ENCODE data around the gene TRIM23. TPM values are rescaled to one million over a fixed set of nuclear protein-coding genes. Genes with fewer than 3 reads are reported as not detected.
"Not testable (repeated sequence)": the region's sequence is repeated elsewhere in the genome, so short reads cannot be mapped to it uniquely, and the experiment has no call there.

TRIM23 gene
- total RNA-seq, 2 donors from 2014 or later = 4.9 to 11.0 TPM

- Mint-ChIP-seq H3K27ac (no peak overlapping the region), H3K9me3 (no peaks in the 10 kb centered on the region), H3K36me3 (peaks cover 0 to 8% of the 10 kb centered on the region in 2 donors)
- ATAC-seq (no peak), DNase-seq (ENCODE audit: low spot score in 2 of 2) (no peak)
Observed at GRCh38 chr5:65611524-65611923, 12.6 kb downstream of the TRIM23 start.

DNA sequence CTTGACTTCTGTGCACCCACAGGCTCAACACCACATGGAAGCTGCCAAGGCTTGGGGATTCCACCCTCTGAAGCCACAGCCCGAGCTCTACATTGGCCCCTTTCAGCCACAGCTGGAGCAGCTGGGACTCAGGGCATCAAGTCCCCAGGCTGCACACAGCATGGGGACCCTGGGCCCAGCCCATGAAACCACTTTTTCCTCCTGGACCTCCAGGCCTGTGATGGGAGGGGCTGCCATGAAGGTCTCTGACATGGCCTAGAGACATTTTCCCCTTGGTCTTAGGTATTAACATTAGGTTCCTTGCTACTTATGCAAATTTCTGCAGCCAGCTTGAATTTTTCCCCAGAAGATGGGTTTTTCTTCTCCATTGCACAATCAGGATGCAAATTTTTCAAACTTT is 22.4 kb downstream of the TRIM23 start:
- not testable (repeated sequence) for DNase-seq (ENCODE audit: low spot score in 2 of 2); ATAC-seq; H3K27ac Mint-ChIP-seq
- peaks cover 9 to 12% of the 10 kb centered on the region in 2 donors for H3K9me3 Mint-ChIP-seq
- peaks cover 29 to 38% of the 10 kb centered on the region in 2 donors for H3K36me3 Mint-ChIP-seq

GRCh38 chr5:65588694-65589093 is 35.4 kb downstream of the TRIM23 start:
- ATAC-seq (no peak), DNase-seq (ENCODE audit: low spot score in 2 of 2) (no peak)
- Mint-ChIP-seq H3K27ac (no peak overlapping the region), H3K36me3 (peaks cover 7 to 8% of the 10 kb centered on the region in 2 donors), H3K9me3 (no peaks in the 10 kb centered on the region)

- Mint-ChIP-seq H3K27ac (no peak overlapping the region), H3K9me3 (no peaks in the 10 kb centered on the region), H3K36me3 (peaks cover 14 to 22% of the 10 kb centered on the region in 2 donors)
- ATAC-seq (no peak), DNase-seq (ENCODE audit: low spot score in 2 of 2) (no peak)
Observed at GRCh38 chr5:65577141-65577540, 47.0 kb downstream of the TRIM23 start.

GRCh38 chr5:65570598-65571226 is 53.4 kb downstream of the TRIM23 start:
- DNase-seq (ENCODE audit: low spot score in 2 of 2) (no peak), ATAC-seq (no peak)
- no peaks in the 10 kb centered on the region for H3K9me3 Mint-ChIP-seq
- H3K36me3 Mint-ChIP-seq = peaks cover 6 to 7% of the 10 kb centered on the region in 2 donors
- H3K27ac Mint-ChIP-seq = no peak overlapping the region

DNA sequence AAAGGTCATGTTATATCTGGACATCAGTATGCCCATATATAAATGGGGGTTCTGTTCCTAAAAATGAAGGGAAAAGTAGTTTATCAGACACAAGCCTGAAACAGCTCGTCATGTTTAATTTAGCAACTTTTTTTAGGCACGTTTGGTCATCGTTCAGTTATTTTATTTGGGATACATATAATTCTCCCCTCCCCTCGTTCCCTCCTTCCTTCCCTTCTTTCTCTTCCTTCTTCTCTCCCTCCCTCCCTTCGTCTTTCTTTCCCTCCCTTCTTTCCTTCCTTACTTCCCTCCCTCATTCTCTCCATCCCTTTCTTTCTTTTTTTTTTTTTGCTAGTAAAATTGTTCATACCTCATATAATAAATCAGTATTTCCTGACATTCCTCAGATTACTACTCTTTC is 57.6 kb downstream of the TRIM23 start:
- Mint-ChIP-seq H3K27ac (peak overlapping the region in 1 of 2 donors; percentile 65), H3K9me3 (no peaks in the 10 kb centered on the region), H3K36me3 (peaks cover 19 to 25% of the 10 kb centered on the region in 2 donors)
- ATAC-seq (no peak), DNase-seq (ENCODE audit: low spot score in 2 of 2) (no peak)

- no peaks in the 10 kb centered on the region for H3K9me3 Mint-ChIP-seq
- peaks cover 26 to 30% of the 10 kb centered on the region in 2 donors for H3K36me3 Mint-ChIP-seq
- no peak for DNase-seq (ENCODE audit: low spot score in 2 of 2)
Observed at GRCh38 chr5:65563777-65564176, 60.4 kb downstream of the TRIM23 start.

DNA sequence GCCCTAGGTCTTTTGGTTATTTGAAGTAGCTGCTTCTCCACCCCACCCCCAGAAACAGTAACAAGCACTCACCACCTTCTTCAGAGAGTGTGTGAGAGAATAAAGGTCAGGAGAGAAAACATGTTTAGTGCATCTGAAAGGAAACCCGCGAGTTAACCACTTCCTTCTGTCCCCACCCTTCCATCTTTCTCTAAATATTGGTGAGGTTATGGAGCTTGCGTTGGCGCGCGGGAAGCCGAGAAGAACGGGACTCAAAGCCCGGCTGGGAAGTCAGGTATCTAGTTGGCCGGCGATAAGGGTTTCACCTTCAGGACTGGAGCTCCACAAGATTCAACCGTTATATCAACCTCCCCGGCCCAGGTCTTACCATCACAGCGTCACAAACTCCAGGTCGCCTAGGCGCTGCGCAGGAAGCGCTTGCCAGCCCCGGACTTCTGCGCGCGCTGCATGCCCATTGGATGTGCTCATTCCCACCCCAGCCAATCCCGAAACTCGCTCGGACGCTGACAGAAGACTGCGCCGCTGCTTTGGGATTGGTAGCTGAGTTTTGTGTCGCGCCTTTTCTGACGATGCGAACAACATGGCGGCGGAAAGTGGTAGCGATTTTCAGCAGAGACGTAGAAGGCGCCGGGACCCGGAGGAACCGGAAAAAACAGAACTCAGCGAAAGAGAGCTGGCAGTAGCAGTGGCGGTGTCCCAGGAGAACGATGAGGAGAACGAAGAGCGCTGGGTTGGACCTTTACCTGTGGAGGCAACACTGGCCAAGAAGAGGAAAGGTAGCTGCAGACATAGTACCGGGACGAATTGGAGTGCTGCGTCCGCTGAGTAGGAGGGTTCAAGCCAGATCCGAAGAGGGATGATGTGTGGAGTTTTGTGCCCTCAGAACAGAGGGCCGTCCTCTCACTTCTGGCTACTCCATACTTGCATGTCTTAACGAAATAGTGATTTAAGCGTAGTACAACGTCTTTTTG is 61.1 kb downstream of the TRIM23 start, which contains the start of the genes CENPK and PPWD1:
Gene CENPK (minus strand): TSS at position 438 of the 971 bp plus-strand sequence. CDS start 8,261 bp downstream, outside the sequence.
Gene PPWD1 (plus strand): TSS at position 566 of the 971 bp plus-strand sequence. CDS start 15 bp downstream, at position 581.
- DNase-seq (ENCODE audit: low spot score in 2 of 2) (peak; percentile 91 to 96), ATAC-seq (peak; percentile 99 to 100)
- peak within 1 kb of the TSS; percentile 93 to 98 for H3K27ac Mint-ChIP-seq
- peaks cover 34 to 38% of the 10 kb centered on the region in 2 donors for H3K36me3 Mint-ChIP-seq
- H3K9me3 Mint-ChIP-seq = no peaks in the 10 kb centered on the region

More at GRCh38 chr5:65563777-65564176, 60.4 kb downstream of the TRIM23 start:
- no peak for ATAC-seq
- peak overlapping the region; percentile 93 to 98 for H3K27ac Mint-ChIP-seq

GRCh38 chr5:65556718-65557117 is 67.4 kb downstream of the TRIM23 start:
- peaks cover 24 to 34% of the 10 kb centered on the region in 2 donors for H3K36me3 Mint-ChIP-seq
- DNase-seq (ENCODE audit: low spot score in 2 of 2) (no peak), ATAC-seq (no peak)
- H3K9me3 Mint-ChIP-seq = no peaks in the 10 kb centered on the region
- H3K27ac Mint-ChIP-seq = peak overlapping the region in 1 of 2 donors; percentile 12

DNA sequence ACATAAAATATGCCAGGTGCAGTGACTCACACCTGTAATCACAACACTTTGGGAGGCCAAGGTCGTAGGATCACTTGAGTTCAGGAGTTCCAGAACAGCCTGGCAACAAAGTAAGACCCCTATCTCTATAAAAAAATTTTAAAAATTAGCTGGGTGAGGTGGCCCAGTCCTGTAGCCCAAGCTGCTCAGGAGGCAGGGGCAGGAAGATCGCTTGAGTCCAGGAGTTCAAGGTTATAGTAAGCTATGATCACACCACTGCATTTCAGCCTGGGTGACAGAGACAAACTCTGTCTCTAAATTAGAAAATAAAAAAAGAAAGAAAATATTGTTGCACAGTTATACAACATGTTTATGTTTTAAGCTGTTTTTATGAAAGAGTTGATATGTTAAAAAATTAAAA is 68.0 kb downstream of the TRIM23 start:
- no peaks in the 10 kb centered on the region for H3K9me3 Mint-ChIP-seq
- peaks cover 24 to 34% of the 10 kb centered on the region in 2 donors for H3K36me3 Mint-ChIP-seq
- DNase-seq (ENCODE audit: low spot score in 2 of 2) = no peak
- H3K27ac Mint-ChIP-seq = no peak overlapping the region
- no peak for ATAC-seq

- no peaks in the 10 kb centered on the region for H3K9me3 Mint-ChIP-seq
- peaks cover 24 to 35% of the 10 kb centered on the region in 2 donors for H3K36me3 Mint-ChIP-seq
- no peak for ATAC-seq
- DNase-seq (ENCODE audit: low spot score in 2 of 2) = no peak
- H3K27ac Mint-ChIP-seq = peak overlapping the region in 1 of 2 donors; percentile 6
Observed at GRCh38 chr5:65555287-65555686, 68.8 kb downstream of the TRIM23 start.

GRCh38 chr5:65553941-65554340 is 70.2 kb downstream of the TRIM23 start:
- DNase-seq (ENCODE audit: low spot score in 2 of 2) (no peak), ATAC-seq (no peak)
- no peak overlapping the region for H3K27ac Mint-ChIP-seq
- H3K36me3 Mint-ChIP-seq = peaks cover 31 to 38% of the 10 kb centered on the region in 2 donors
- no peaks in the 10 kb centered on the region for H3K9me3 Mint-ChIP-seq

- H3K9me3 Mint-ChIP-seq = no peaks in the 10 kb centered on the region
- peaks cover 26 to 54% of the 10 kb centered on the region in 2 donors for H3K36me3 Mint-ChIP-seq
- ATAC-seq (no peak), DNase-seq (ENCODE audit: low spot score in 2 of 2) (no peak)
- no peak overlapping the region for H3K27ac Mint-ChIP-seq
Observed at GRCh38 chr5:65548281-65548680, 75.9 kb downstream of the TRIM23 start.

DNA sequence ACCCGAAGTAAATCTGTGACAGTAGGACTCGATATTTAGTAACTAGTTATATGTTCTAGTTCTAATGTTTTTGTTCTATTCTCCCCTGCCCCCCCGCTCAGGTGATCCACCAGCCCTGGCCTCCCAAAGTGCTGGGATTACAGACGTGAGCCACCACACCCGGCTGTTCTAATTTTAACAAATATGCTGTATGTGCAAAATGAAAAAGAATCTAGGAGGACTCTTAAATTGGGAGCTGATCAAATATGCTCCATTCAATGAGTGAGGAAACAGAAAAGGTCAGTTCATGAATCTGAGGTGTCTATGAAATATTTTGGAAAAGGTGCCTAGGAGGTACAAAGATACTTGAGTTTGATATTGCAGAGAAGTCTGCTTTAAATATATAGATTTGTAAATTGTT is 78.0 kb downstream of the TRIM23 start:
- Mint-ChIP-seq H3K27ac (no peak overlapping the region), H3K9me3 (no peaks in the 10 kb centered on the region), H3K36me3 (peaks cover 35 to 70% of the 10 kb centered on the region in 2 donors)
- no peak for DNase-seq (ENCODE audit: low spot score in 2 of 2)
- ATAC-seq = no peak

DNA sequence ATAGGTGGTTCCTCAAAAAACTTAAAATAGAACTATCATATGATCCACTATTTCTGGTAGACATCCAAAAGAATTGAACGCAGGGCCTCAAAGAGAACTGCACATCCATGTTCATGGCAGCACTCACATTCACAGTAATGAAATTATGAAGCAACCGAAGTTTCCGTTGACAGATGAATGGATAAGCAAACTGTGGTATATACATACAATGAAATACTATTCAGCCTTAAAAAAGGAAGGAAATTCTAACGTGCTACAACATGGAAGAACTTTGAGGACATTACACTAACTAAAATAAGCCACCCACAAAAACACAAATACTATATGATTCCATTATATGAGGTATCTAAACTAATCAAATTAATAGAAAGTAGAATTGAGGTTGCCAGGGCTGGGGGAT is 79.7 kb downstream of the TRIM23 start:
- peaks cover 36 to 67% of the 10 kb centered on the region in 2 donors for H3K36me3 Mint-ChIP-seq
- no peaks in the 10 kb centered on the region for H3K9me3 Mint-ChIP-seq
- H3K27ac Mint-ChIP-seq = no peak overlapping the region

GRCh38 chr5:65539827-65540226 is 84.3 kb downstream of the TRIM23 start:
- H3K36me3 Mint-ChIP-seq = peaks cover 29 to 58% of the 10 kb centered on the region in 2 donors
- DNase-seq (ENCODE audit: low spot score in 2 of 2) (no peak), ATAC-seq (no peak)
- H3K27ac Mint-ChIP-seq = no peak overlapping the region
- H3K9me3 Mint-ChIP-seq = no peaks in the 10 kb centered on the region

More for the DNA sequence above, 79.7 kb downstream of the TRIM23 start:
- ATAC-seq = no peak
- no peak for DNase-seq (ENCODE audit: low spot score in 2 of 2)

Measured in activated naive CD4-positive, alpha-beta T cell treated with anti-CD3 and anti-CD28 coated beads, Interleukin-2, amount 50 U/mL, for 72 hours (primary cell).